Measurements from ENCODE around the gene ACTR3. TPM values are rescaled to one million over a fixed set of nuclear protein-coding genes. Genes with fewer than 3 reads are reported as not detected.
"Not testable (repeated sequence)": the region's sequence is repeated elsewhere in the genome, so short reads cannot be mapped to it uniquely, and the experiment has no call there.

The ACTR3 gene
- total and polyA plus RNA-seq, 2 of the 8 experiments (the other 6 are each of a cell fraction or from before 2014, with no cell fraction given), result 51.7 to 184 TPM

DNA sequence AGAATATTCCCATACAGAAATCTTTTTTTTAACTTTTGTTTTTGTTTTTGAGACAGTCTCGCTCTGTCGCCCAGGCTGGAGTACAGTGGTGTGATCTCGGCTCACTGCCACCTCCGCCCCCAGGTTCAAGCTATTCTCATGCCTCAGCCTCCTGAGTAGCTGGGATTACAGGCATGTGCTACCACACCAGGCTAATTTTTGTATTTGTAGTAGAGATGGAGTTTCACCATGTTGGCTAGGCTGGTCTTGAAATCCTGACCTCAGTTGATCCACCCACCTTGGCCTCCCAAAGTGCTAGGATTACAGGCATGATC is 46.2 kb upstream of the ACTR3 start:
- H2BK20ac ChIP-seq (ENCODE audit: low read length); H3K4me3 ChIP-seq (ENCODE audit: extremely low read depth in 1 of 4, insufficient read depth in 2 of 4, low read depth in 3 of 4, low read length in 4 of 4): not testable (repeated sequence)

More for the DNA sequence above, 46.2 kb upstream of the ACTR3 start:
- FAIRE-seq; H2BK12ac ChIP-seq (ENCODE audit: low read depth, low read length); H4K20me1 ChIP-seq (replicated peaks in 1 of 2; ENCODE audit: control insufficient read depth in 1 of 2, insufficient read depth in 2 of 2, low read length in 2 of 2); H3K9ac ChIP-seq (replicated peaks in 1 of 4; ENCODE audit: extremely low read depth in 1 of 4, low read depth in 3 of 4, low read length in 3 of 4); H3K14ac ChIP-seq (ENCODE audit: insufficient read length); H4K8ac ChIP-seq (ENCODE audit: extremely low read depth, insufficient read depth, low read length); H3K27ac ChIP-seq (ENCODE audit: low read depth, low read length); H3K23me2 ChIP-seq (ENCODE audit: low read depth, low read length); DNase-seq (ENCODE audit: low read depth in 1 of 2, low spot score in 2 of 2); H3K79me2 ChIP-seq (ENCODE audit: control insufficient read depth in 1 of 2, insufficient read depth in 2 of 2, low read length in 2 of 2); H3K56ac ChIP-seq (replicated peaks; ENCODE audit: insufficient read length, low read depth, low read length); H3K79me1 ChIP-seq (ENCODE audit: low read depth, low read length); H3K9me3 ChIP-seq (ENCODE audit: insufficient read depth in 2 of 2, low read depth in 1 of 2, low read length in 1 of 2); H2BK120ac ChIP-seq (replicated peaks; ENCODE audit: low read depth, low read length); H2BK15ac ChIP-seq (ENCODE audit: low read length); H3K18ac ChIP-seq (ENCODE audit: extremely low read depth, low read length); H4K5ac ChIP-seq (ENCODE audit: insufficient read length, low read depth, low read length); POLR2A ChIA-PET (ENCODE audit: partially characterized antibody); H3K4me2 ChIP-seq (ENCODE audit: insufficient read depth in 1 of 2, low read depth in 2 of 2, low read length in 2 of 2); H2AK5ac ChIP-seq (ENCODE audit: low read depth, low read length); H3K36me3 ChIP-seq (ENCODE audit: control insufficient read depth in 2 of 4, insufficient read depth in 4 of 4, low read length in 3 of 4); CTCF ChIA-PET (ENCODE audit: partially characterized antibody); H2AFZ ChIP-seq (ENCODE audit: low read length); H3K23ac ChIP-seq (ENCODE audit: insufficient read length); H3K4ac ChIP-seq (replicated peaks; ENCODE audit: insufficient read length, low read depth, low read length); H4K91ac ChIP-seq (replicated peaks; ENCODE audit: insufficient read length, low read length); H3K27me3 ChIP-seq (replicated peaks in 1 of 4; ENCODE audit: control insufficient read depth in 3 of 4, extremely low read depth in 1 of 4, insufficient read depth in 3 of 4, low read length in 3 of 4); H3K4me1 ChIP-seq (replicated peaks in 1 of 4; ENCODE audit: control insufficient read depth in 3 of 4, insufficient read depth in 4 of 4, low read length in 3 of 4); H2BK5ac ChIP-seq (ENCODE audit: low read depth, low read length): not testable (repeated sequence)
- WGBS, 2 experiments (ENCODE audit: extremely low coverage in 1 of 2, insufficient coverage in 1 of 2, insufficient read length in 1 of 2, insufficient replicate concordance in 2 of 2, low coverage in 1 of 2, low lambda C conversion rate in 2 of 2, missing lambda C conversion rate in 1 of 2), result 91% methylated on average over 4 of the region's 4 CpGs; no CpG with 5 or more reads in 1 of the 2 experiments
